Esophagus squamous epithelium (tissue), 4 donors: Measurements from ENCODE around the gene GABRA4.

ENCODE experiments used
- POLR2A ChIP-seq, 4 donors: fragments of 450-650 bp; IDR thresholded peaks; one replicate each; pipeline ENCODE4 v1.6.1; 2017; ENCODE audit warnings: antibody characterized with exemption in 4 of 4, mild to moderate bottlenecking in 4 of 4, moderate library complexity in 3 of 4
- TF ChIP-seq, protein P1 (sequence below), 6 experiments: fragments of 450-650 bp in 4 of 6; fragments of 200-600 bp in 2 of 6; sonication (generic) in 2 of 6; IDR thresholded peaks; one replicate each; pipeline ENCODE4 v1.5.1; 2016 to 2019; ENCODE audit warnings: antibody characterized with exemption in 6 of 6, mild to moderate bottlenecking in 4 of 6, moderate library complexity in 4 of 6

DNA sequence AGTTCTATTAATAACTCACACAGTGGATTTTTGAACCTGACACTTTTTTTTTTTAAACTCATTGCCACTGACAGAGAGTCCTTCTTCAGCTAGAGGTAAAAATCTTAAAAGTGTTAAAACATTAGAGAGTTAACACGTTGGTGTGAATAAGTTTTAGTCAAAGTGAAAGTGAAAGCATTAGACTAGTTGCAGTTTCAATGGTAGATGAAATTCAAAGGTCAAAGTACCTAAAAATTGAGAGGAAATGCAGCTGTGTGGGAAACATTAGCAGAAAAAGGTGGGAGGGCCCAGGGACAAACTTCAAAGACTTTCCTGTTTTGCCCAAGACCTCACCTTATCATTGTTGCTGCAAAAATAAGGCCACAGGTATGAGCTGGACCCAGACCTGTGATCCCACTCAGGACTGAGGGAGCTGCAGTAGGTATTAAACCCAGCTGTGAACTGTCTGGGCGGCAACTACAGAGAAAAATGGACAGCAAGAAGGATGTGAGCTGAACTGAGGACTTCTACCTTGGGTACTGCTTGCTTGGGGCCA, 17.6 kb upstream of the GABRA4 start:
- TF ChIP-seq POLR2A (IDR thresholded peaks at IDR 0.05), result no peak
- TF ChIP-seq, protein P1, sequence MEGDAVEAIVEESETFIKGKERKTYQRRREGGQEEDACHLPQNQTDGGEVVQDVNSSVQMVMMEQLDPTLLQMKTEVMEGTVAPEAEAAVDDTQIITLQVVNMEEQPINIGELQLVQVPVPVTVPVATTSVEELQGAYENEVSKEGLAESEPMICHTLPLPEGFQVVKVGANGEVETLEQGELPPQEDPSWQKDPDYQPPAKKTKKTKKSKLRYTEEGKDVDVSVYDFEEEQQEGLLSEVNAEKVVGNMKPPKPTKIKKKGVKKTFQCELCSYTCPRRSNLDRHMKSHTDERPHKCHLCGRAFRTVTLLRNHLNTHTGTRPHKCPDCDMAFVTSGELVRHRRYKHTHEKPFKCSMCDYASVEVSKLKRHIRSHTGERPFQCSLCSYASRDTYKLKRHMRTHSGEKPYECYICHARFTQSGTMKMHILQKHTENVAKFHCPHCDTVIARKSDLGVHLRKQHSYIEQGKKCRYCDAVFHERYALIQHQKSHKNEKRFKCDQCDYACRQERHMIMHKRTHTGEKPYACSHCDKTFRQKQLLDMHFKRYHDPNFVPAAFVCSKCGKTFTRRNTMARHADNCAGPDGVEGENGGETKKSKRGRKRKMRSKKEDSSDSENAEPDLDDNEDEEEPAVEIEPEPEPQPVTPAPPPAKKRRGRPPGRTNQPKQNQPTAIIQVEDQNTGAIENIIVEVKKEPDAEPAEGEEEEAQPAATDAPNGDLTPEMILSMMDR (IDR thresholded peaks at IDR 0.05), result no peak
